ENCODE results near the gene HDAC7.

The HDAC7 gene

GRCh38 chr12:47856094-47856493, 36.4 kb upstream of the HDAC7 start:
- Histone ChIP-seq H3K27ac (ENCODE audit: poor library complexity, severe bottlenecking) (no peak overlapping the region), H3K4me3 (ENCODE audit: severe bottlenecking) (no peak overlapping the region), H3K4me1 (ENCODE audit: insufficient read depth, poor library complexity, severe bottlenecking) (peaks cover 26% of the 10 kb centered on the region), H3K36me3 (ENCODE audit: low read depth) (peaks cover 66% of the 10 kb centered on the region), H3K9me3 (ENCODE audit: severe bottlenecking) (no peaks in the 10 kb centered on the region), H3K27me3 (ENCODE audit: insufficient read depth, poor library complexity, severe bottlenecking) (no peaks in the 10 kb centered on the region)
- ATAC-seq (ENCODE audit: low read depth) (no peak), DNase-seq (ENCODE audit: low spot score) (no peak)
- no peak for TF ChIP-seq CTCF (IDR thresholded peaks at IDR 0.05; ENCODE audit: poor library complexity, severe bottlenecking)

- no peaks in the 10 kb centered on the region for H3K27me3 ChIP-seq (ENCODE audit: insufficient read depth, poor library complexity, severe bottlenecking)
- no peak for DNase-seq (ENCODE audit: low spot score)
- no peak overlapping the region for H3K27ac ChIP-seq (ENCODE audit: poor library complexity, severe bottlenecking)
- H3K36me3 ChIP-seq (ENCODE audit: low read depth) = peaks cover 60% of the 10 kb centered on the region
- no peak overlapping the region for H3K4me3 ChIP-seq (ENCODE audit: severe bottlenecking)
- ATAC-seq (ENCODE audit: low read depth) = no peak
- no peaks in the 10 kb centered on the region for H3K9me3 ChIP-seq (ENCODE audit: severe bottlenecking)
- peaks cover 22% of the 10 kb centered on the region for H3K4me1 ChIP-seq (ENCODE audit: insufficient read depth, poor library complexity, severe bottlenecking)
- no peak for TF ChIP-seq CTCF (IDR thresholded peaks at IDR 0.05; ENCODE audit: poor library complexity, severe bottlenecking)
These were observed 35.8 kb upstream of the HDAC7 start for GRCh38 chr12:47855502-47855901.

GRCh38 chr12:47854531-47854930, 34.8 kb upstream of the HDAC7 start:
- Histone ChIP-seq H3K27me3 (ENCODE audit: insufficient read depth, poor library complexity, severe bottlenecking) (no peaks in the 10 kb centered on the region), H3K4me3 (ENCODE audit: severe bottlenecking) (no peak overlapping the region), H3K9me3 (ENCODE audit: severe bottlenecking) (no peaks in the 10 kb centered on the region), H3K4me1 (ENCODE audit: insufficient read depth, poor library complexity, severe bottlenecking) (peaks cover 17% of the 10 kb centered on the region), H3K27ac (ENCODE audit: poor library complexity, severe bottlenecking) (no peak overlapping the region), H3K36me3 (ENCODE audit: low read depth) (peaks cover 64% of the 10 kb centered on the region)
- TF ChIP-seq CTCF (IDR thresholded peaks at IDR 0.05; ENCODE audit: poor library complexity, severe bottlenecking) = no peak
- ATAC-seq (ENCODE audit: low read depth) (no peak), DNase-seq (ENCODE audit: low spot score) (no peak)

GRCh38 chr12:47852096-47852571, 32.4 kb upstream of the HDAC7 start:
- DNase-seq (ENCODE audit: low spot score) (no peak), ATAC-seq (ENCODE audit: low read depth) (no peak)
- H3K9me3 ChIP-seq (ENCODE audit: severe bottlenecking) = no peaks in the 10 kb centered on the region
- no peaks in the 10 kb centered on the region for H3K27me3 ChIP-seq (ENCODE audit: insufficient read depth, poor library complexity, severe bottlenecking)
- TF ChIP-seq CTCF (IDR thresholded peaks at IDR 0.05; ENCODE audit: poor library complexity, severe bottlenecking) = no peak
- no peak overlapping the region for H3K27ac ChIP-seq (ENCODE audit: poor library complexity, severe bottlenecking)
- peaks cover 59% of the 10 kb centered on the region for H3K36me3 ChIP-seq (ENCODE audit: low read depth)
- H3K4me1 ChIP-seq (ENCODE audit: insufficient read depth, poor library complexity, severe bottlenecking) = peaks cover 6% of the 10 kb centered on the region
- no peak overlapping the region for H3K4me3 ChIP-seq (ENCODE audit: severe bottlenecking)

- Histone ChIP-seq H3K36me3 (ENCODE audit: low read depth) (peaks cover 57% of the 10 kb centered on the region), H3K4me1 (ENCODE audit: insufficient read depth, poor library complexity, severe bottlenecking) (peaks cover 6% of the 10 kb centered on the region), H3K4me3 (ENCODE audit: severe bottlenecking) (no peak overlapping the region), H3K9me3 (ENCODE audit: severe bottlenecking) (no peaks in the 10 kb centered on the region), H3K27me3 (ENCODE audit: insufficient read depth, poor library complexity, severe bottlenecking) (no peaks in the 10 kb centered on the region), H3K27ac (ENCODE audit: poor library complexity, severe bottlenecking) (no peak overlapping the region)
- no peak for ATAC-seq (ENCODE audit: low read depth)
- TF ChIP-seq CTCF (IDR thresholded peaks at IDR 0.05; ENCODE audit: poor library complexity, severe bottlenecking) = no peak
- DNase-seq (ENCODE audit: low spot score) = no peak
These were observed 31.7 kb upstream of the HDAC7 start for GRCh38 chr12:47851303-47851952.
